H1 (cell line): ENCODE results near the gene EIF2B5.
"Not testable (repeated sequence)": the region's sequence is repeated elsewhere in the genome, so short reads cannot be mapped to it uniquely, and the experiment has no call there.

Experiments used
- EZH2 ChIP-seq: fragments of 200-600 bp; sonication (generic); IDR thresholded peaks from 2 replicates; pipeline ENCODE4 v1.7.1; 2012; ENCODE audit warnings: low read depth, mild to moderate bottlenecking, moderate library complexity, low read length, inconsistent platforms; ENCODE audit not compliant: severe bottlenecking
- POLR2A ChIP-seq, 2 experiments: IDR thresholded peaks; 1 replicate in 1 of 2; 2 replicates in 1 of 2; pipeline ENCODE4 v1.6.1; 2011; ENCODE audit warnings: low read depth in 2 of 2, low read length in 2 of 2, mild to moderate bottlenecking in 2 of 2; ENCODE audit errors: control extremely low read depth in 1 of 2

DNA sequence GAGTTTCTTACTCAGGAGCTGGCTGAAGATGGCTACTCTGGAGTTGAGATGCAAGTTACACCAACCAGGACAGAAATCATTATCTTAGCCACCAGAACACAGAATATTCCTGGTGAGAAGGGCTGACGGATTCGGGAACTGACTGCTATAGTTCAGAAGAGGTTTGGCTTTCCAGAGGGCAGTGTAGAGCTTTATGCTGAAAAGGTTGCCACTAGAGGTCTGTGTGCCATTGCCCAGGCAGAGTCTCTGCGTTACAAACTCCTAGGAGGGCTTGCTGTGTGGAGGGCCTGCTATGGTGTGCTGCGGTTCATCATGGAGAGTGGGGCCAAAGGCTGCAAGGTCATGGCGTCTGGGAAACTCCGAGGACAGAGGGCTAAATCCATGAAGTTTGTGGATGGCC, 14.6 kb downstream of the EIF2B5 start:
- TF ChIP-seq EZH2; POLR2A (IDR thresholded peaks at IDR 0.05; ENCODE audit: control extremely low read depth in 1 of 2, low read depth in 2 of 2, low read length in 2 of 2): not testable (repeated sequence)
